Lung (tissue), 12 donors: ENCODE data around the gene DCUN1D3. TPM values are rescaled to one million over a fixed set of nuclear protein-coding genes. Genes with fewer than 3 reads are reported as not detected.
"Not testable (repeated sequence)": the region's sequence is repeated elsewhere in the genome, so short reads cannot be mapped to it uniquely, and the experiment has no call there.

Experiments used
- ATAC-seq: fragments of 200-7000 bp; cut with Tn5 transposase; one replicate; pipeline ENCODE4 v1.9.1; 2020; ENCODE audit warnings: moderate number of reproducible peaks; ENCODE audit not compliant: insufficient read depth, low FRiP score
- DNase-seq, 3 donors: peaks; one replicate each; pipeline ENCODE4 v3.0.0-alpha.2; 2013 to 2017
- H3K27ac ChIP-seq, 2 donors: one replicate each; pipeline ENCODE4 v1.5.1; 2013; ENCODE audit warnings: mild to moderate bottlenecking in 2 of 2, moderate library complexity in 2 of 2, control low read depth in 1 of 2, inconsistent platforms in 1 of 2, low read depth in 1 of 2, low read length in 1 of 2
- H3K27me3 ChIP-seq, 3 donors: one replicate each; pipeline ENCODE4 v1.5.1; 2013; ENCODE audit warnings: low read length in 2 of 3; ENCODE audit not compliant: control insufficient read depth in 3 of 3, insufficient read depth in 3 of 3
- H3K36me3 ChIP-seq, 4 donors: one replicate each; pipeline ENCODE4 v1.5.1; 2013; ENCODE audit warnings: low read length in 4 of 4, mild to moderate bottlenecking in 1 of 4, moderate library complexity in 1 of 4; ENCODE audit not compliant: control insufficient read depth in 4 of 4, insufficient read depth in 4 of 4
- H3K4me1 ChIP-seq, 5 donors: one replicate each; pipeline ENCODE4 v1.5.1; 2013; ENCODE audit warnings: low read length in 5 of 5, mild to moderate bottlenecking in 2 of 5, moderate library complexity in 1 of 5; ENCODE audit not compliant: control insufficient read depth in 5 of 5, insufficient read depth in 5 of 5
- H3K4me3 ChIP-seq: one replicate; pipeline ENCODE4 v1.5.1; 2013; ENCODE audit warnings: mild to moderate bottlenecking, control low read depth, moderate library complexity
- H3K9ac ChIP-seq, 2 donors: one replicate each; pipeline ENCODE4 v1.5.1; 2013; ENCODE audit warnings: low read length in 2 of 2, control low read depth in 1 of 2; ENCODE audit not compliant: insufficient read depth in 1 of 2
- H3K9me3 ChIP-seq, 4 donors: one replicate each; pipeline ENCODE4 v1.5.1; 2013; ENCODE audit warnings: low read length in 3 of 4, mild to moderate bottlenecking in 1 of 4, moderate library complexity in 1 of 4; ENCODE audit not compliant: control insufficient read depth in 4 of 4, insufficient read depth in 3 of 4
- CTCF ChIP-seq: IDR thresholded peaks from 2 replicates; pipeline ENCODE4 v1.5.1; 2012; ENCODE audit warnings: mild to moderate bottlenecking; ENCODE audit errors: control extremely low read depth, extremely low read depth
- WGBS, 2 donors: extraction: QIAGEN DNeasy Blood & Tissue Kit; methylation state at CpG; one replicate each; pipeline ENCODE4 v1.1.7; 2013; 5-methylcytosine and 5-hydroxymethylcytosine counted together
- polyA plus RNA-seq, 2 donors: library from polyadenylated mRNA; stranded (reverse); fragments of 200-250 nt; gene quantifications; one replicate each; pipeline ENCODE4 v1.2.1, GENCODE V29; 2013
- total RNA-seq, 2 donors: library from RNA; depleted of rRNA in 1 of 2; stranded (reverse); fragments of >200 nt in 1 of 2; gene quantifications; one replicate each; pipeline ENCODE4 v1.2.1, GENCODE V29; 2014 to 2021
- donor health status: control.
- donor health status: control.
- donor health status: Bipolar disorder and iron deficiency.
- donor health status: healthy.
- donor health status: DM: yes; HTN: yes; CAD: no.

Gene DCUN1D3
- total and polyA plus RNA-seq, 4 donors: 6.1 to 27.8 (median 9.4) TPM

GRCh38 chr16:20811889-20812439 lies 88.2 kb downstream of the DCUN1D3 start:
- DNase-seq (no peak), ATAC-seq (no peak)
- no peaks in the 10 kb centered on the region for H3K9me3 ChIP-seq
- H3K27me3 ChIP-seq: no peaks in the 10 kb centered on the region
- peaks cover 0 to 7% (median 0%) of the 10 kb centered on the region in 5 donors for H3K4me1 ChIP-seq
- no peak for TF ChIP-seq CTCF
- 92 to 96% methylated on average over 10 of the region's 10 CpGs for WGBS, 2 donors
- H3K36me3 ChIP-seq: peaks cover 0 to 11% (median 5%) of the 10 kb centered on the region in 4 donors
- no peak overlapping the region for H3K27ac ChIP-seq
- H3K9ac ChIP-seq: no peak overlapping the region
- no peak overlapping the region for H3K4me3 ChIP-seq

GRCh38 chr16:20807862-20808261 lies 92.3 kb downstream of the DCUN1D3 start:
- TF ChIP-seq CTCF: no peak
- 88 to 93% methylated on average over 11 of the region's 11 CpGs for WGBS, 2 donors
- Histone ChIP-seq H3K36me3 (no peaks in the 10 kb centered on the region), H3K9me3 (no peaks in the 10 kb centered on the region), H3K4me3 (no peak overlapping the region), H3K9ac (no peak overlapping the region), H3K27me3 (no peaks in the 10 kb centered on the region), H3K27ac (no peak overlapping the region), H3K4me1 (peaks cover 0 to 10% (median 3%) of the 10 kb centered on the region in 5 donors)
- ATAC-seq (no peak), DNase-seq (no peak)

DNA sequence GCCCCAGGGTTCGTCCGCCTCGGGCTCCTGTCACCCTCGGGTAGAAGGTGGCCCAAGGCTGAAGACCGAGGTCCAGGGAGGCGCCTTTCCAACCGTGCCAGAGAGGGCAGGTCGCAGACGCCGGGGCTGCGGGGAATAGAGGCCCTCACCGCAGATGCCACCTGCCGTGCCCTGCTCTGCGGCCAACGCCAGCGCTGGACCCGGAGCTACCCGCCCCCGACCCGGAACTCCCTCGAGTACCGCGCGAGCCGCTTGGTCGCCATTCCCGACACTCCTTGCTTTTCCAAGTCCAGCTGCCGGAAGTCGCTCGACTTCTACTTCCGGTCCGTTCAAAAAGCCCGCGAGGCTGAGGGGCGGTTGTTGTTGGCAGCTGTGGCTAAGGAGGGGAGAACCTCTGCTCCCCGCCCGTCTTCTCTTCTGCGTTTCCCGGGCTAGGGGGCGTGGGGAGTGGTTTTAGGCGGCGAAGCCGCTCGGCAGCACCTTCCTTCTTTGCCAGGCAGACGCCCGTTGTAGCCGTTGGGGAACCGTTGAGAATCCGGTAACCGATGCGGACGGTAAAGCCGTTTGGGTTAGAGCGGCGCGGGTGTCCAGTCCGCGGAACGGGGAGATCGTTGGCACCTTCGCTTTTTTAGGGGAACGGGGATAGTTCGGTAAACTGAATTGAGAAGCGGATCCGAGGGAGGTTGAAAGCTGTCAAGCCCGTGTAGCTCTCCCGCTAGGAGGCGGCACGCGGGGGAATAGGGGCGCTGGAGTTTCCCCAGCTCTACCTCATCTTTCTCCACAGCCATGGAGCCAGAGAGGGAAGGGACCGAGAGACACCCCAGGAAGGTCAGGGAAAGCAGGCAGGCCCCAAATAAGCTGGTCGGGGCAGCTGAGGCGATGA lies 93.7 kb downstream of the DCUN1D3 start, which contains the start of the genes ERI2 and REXO5:
ERI2 (minus strand) TSS at position 305 of the 883 bp plus-strand sequence; CDS start at position 263, 42 bp downstream.
REXO5 (plus strand) TSS at position 360 of the 883 bp plus-strand sequence; CDS start at position 787, 427 bp downstream.
- peak within 1 kb of the TSS; percentile 94 for H3K4me3 ChIP-seq
- H3K9ac ChIP-seq: peak within 1 kb of the TSS; percentile 42 to 87
- H3K9me3 ChIP-seq: no peaks in the 10 kb centered on the region
- no peak for TF ChIP-seq CTCF
- peak within 1 kb of the TSS; percentile 89 to 92 for H3K27ac ChIP-seq
- DNase-seq: peak; percentile 98
- peaks cover 0 to 8% (median 3%) of the 10 kb centered on the region in 5 donors for H3K4me1 ChIP-seq
- H3K27me3 ChIP-seq: no peaks in the 10 kb centered on the region
- peak; percentile 90 for ATAC-seq
- no peaks in the 10 kb centered on the region for H3K36me3 ChIP-seq
- 0% methylated on average over 74 of the region's 74 CpGs for WGBS, 2 donors

DNA sequence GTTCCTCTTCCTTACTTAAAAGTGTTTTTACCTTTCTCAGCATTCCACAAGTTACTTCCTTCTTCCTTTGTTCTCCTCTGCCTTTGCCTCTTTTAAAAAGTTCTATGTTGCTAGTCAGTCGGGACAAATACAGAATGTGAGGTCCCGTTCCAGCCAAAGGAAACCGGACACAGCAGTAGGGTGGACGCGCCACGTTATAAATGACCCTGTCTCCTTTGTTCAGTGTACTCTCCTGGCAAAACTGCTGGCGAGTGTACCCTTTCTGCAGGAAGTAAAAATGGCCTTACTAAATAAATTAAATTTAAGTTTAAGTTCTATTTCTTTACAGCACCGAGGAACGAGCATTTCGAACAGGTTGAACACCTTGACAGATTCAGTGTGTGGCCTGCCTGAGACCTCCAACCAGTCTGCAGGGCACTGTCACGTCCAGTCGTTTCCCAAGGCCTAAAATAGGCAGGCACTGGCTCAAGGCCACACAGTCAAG lies 94.4 kb downstream of the DCUN1D3 start:
- H3K27ac ChIP-seq: peak overlapping the region; percentile 89 to 92
- H3K27me3 ChIP-seq, H3K4me1 ChIP-seq, ATAC-seq, H3K36me3 ChIP-seq, H3K9me3 ChIP-seq: not testable (repeated sequence)
- peak in 1 of 3 donors; percentile 15 for DNase-seq
- WGBS, 2 donors: 4 to 9% methylated on average over 12 of the region's 12 CpGs
- H3K9ac ChIP-seq: peak overlapping the region; percentile 25 to 87
- H3K4me3 ChIP-seq: peak overlapping the region; percentile 94
